SK-N-SH treated with all-trans-retinoic acid at 6 μM for 48 hours (cell line): ENCODE data around the gene LMTK2.

Experiments
- ATAC-seq: fragments of 200-7000 bp; cut with Tn5 transposase; 3 replicates; pipeline ENCODE4 v1.9.1; 2020; ENCODE audit warnings: mild to moderate bottlenecking, moderate library complexity
- ARNTL ChIP-seq: fragments of 450-650 bp; formaldehyde crosslinking; IDR thresholded peaks from 2 replicates; pipeline ENCODE4 v1.5.0; 2020; ENCODE audit warnings: low read depth, mild to moderate bottlenecking, moderate library complexity, borderline replicate concordance
- BACH2 ChIP-seq: fragments of 250-450 bp; sonication (Bioruptor Pico); IDR thresholded peaks from 2 replicates; pipeline ENCODE4 v1.9.0; 2021; ENCODE audit warnings: mild to moderate bottlenecking, borderline replicate concordance
- CREB5 ChIP-seq: fragments of 250-450 bp; sonication (Bioruptor Pico); IDR thresholded peaks from 2 replicates; pipeline ENCODE4 v1.5.1; 2020; ENCODE audit warnings: low read depth, mild to moderate bottlenecking, moderate library complexity
- CSDC2 ChIP-seq: fragments of 250-450 bp; sonication (Bioruptor Pico); IDR thresholded peaks from 2 replicates; pipeline ENCODE4 v1.5.0; 2020; ENCODE audit warnings: mild to moderate bottlenecking, moderate library complexity
- CSRNP3 ChIP-seq: fragments of 250-450 bp; sonication (Bioruptor Pico); IDR thresholded peaks from 2 replicates; pipeline ENCODE4 v1.5.1; 2021; ENCODE audit warnings: mild to moderate bottlenecking, moderate library complexity
- ESRRG ChIP-seq: fragments of 250-450 bp; sonication (Bioruptor Pico); IDR thresholded peaks from 2 replicates; pipeline ENCODE4 v1.6.1; 2021; ENCODE audit warnings: mild to moderate bottlenecking
- GLIS3 ChIP-seq: fragments of 250-450 bp; sonication (Bioruptor Pico); IDR thresholded peaks from 2 replicates; pipeline ENCODE4 v1.5.0; 2020; ENCODE audit warnings: mild to moderate bottlenecking, moderate library complexity
- ISL1 ChIP-seq: fragments of 250-450 bp; sonication (Bioruptor Pico); IDR thresholded peaks from 2 replicates; pipeline ENCODE4 v2.1.2; 2022; ENCODE audit warnings: mild to moderate bottlenecking, moderate library complexity
- OSR1 ChIP-seq: fragments of 250-450 bp; sonication (Bioruptor Pico); IDR thresholded peaks from 2 replicates; pipeline ENCODE4 v1.8.0; 2022; ENCODE audit warnings: moderate library complexity, mild to moderate bottlenecking, inconsistent platforms
- POU6F1 ChIP-seq: fragments of 250-450 bp; sonication (Bioruptor Pico); IDR thresholded peaks from 2 replicates; pipeline ENCODE4 v1.8.0; 2021; ENCODE audit warnings: low read depth, mild to moderate bottlenecking, moderate library complexity, borderline replicate concordance
- RARB ChIP-seq: fragments of 250-450 bp; sonication (Bioruptor Pico); IDR thresholded peaks from 2 replicates; pipeline ENCODE4 v1.8.0; 2021; ENCODE audit warnings: mild to moderate bottlenecking, moderate library complexity
- SNAI2 ChIP-seq: fragments of 250-450 bp; sonication (Bioruptor Pico); IDR thresholded peaks from 2 replicates; pipeline ENCODE4 v1.5.0; 2020; ENCODE audit warnings: mild to moderate bottlenecking, moderate library complexity
- TCF4 ChIP-seq: fragments of 250-450 bp; sonication (Bioruptor Pico); IDR thresholded peaks from 2 replicates; pipeline ENCODE4 v1.8.0; 2021; ENCODE audit warnings: mild to moderate bottlenecking, moderate library complexity, borderline replicate concordance
- TOX ChIP-seq: fragments of 250-450 bp; sonication (Bioruptor Pico); IDR thresholded peaks from 2 replicates; pipeline ENCODE4 v1.8.0; 2021; ENCODE audit warnings: mild to moderate bottlenecking, moderate library complexity, borderline replicate concordance
- TSHZ2 ChIP-seq: fragments of 250-450 bp; sonication (Bioruptor Pico); IDR thresholded peaks from 2 replicates; pipeline ENCODE4 v1.5.0; 2020; ENCODE audit warnings: mild to moderate bottlenecking, moderate library complexity
- ZC3H10 ChIP-seq: fragments of 250-450 bp; sonication (Bioruptor Pico); IDR thresholded peaks from 2 replicates; pipeline ENCODE4 v1.5.1; 2021; ENCODE audit warnings: mild to moderate bottlenecking, moderate library complexity
- ZFP3 ChIP-seq: fragments of 250-450 bp; sonication (Bioruptor Pico); IDR thresholded peaks from 2 replicates; pipeline ENCODE4 v1.5.0; 2020; ENCODE audit warnings: mild to moderate bottlenecking, moderate library complexity
- ZFP30 ChIP-seq: fragments of 450-650 bp; formaldehyde crosslinking; IDR thresholded peaks from 2 replicates; pipeline ENCODE4 v1.5.0; 2022; ENCODE audit warnings: mild to moderate bottlenecking, moderate library complexity
- ZNF565 ChIP-seq: fragments of 450-650 bp; formaldehyde crosslinking; conservative IDR thresholded peaks from 2 replicates; pipeline ENCODE4 v1.5.0; 2020; ENCODE audit warnings: low read depth, mild to moderate bottlenecking, moderate library complexity
- ZNF70 ChIP-seq: fragments of 450-650 bp; formaldehyde crosslinking; IDR thresholded peaks from 2 replicates; pipeline ENCODE4 v1.5.0; 2020; ENCODE audit warnings: mild to moderate bottlenecking, moderate library complexity
- ZNF8 ChIP-seq: fragments of 450-650 bp; formaldehyde crosslinking; IDR thresholded peaks from 2 replicates; pipeline ENCODE4 v1.5.0; 2020; ENCODE audit warnings: mild to moderate bottlenecking, moderate library complexity

The LMTK2 gene

GRCh38 chr7:98250789-98251188, 144.1 kb downstream of the LMTK2 start:
- no peak for ATAC-seq
- TF ChIP-seq BACH2 (CRISPR knock-in tag) (no peak), SNAI2 (no peak), OSR1 (CRISPR knock-in tag) (no peak), ZFP3 (CRISPR knock-in tag) (no peak), TCF4 (CRISPR knock-in tag) (no peak), CSRNP3 (CRISPR knock-in tag) (no peak), ISL1 (CRISPR knock-in tag) (no peak), ZFP30 (CRISPR knock-in tag) (no peak), ZNF8 (no peak), GLIS3 (CRISPR knock-in tag) (no peak), ZNF70 (no peak), CREB5 (CRISPR knock-in tag) (no peak), ZC3H10 (CRISPR knock-in tag) (no peak), ZNF565 (CRISPR knock-in tag) (no peak), RARB (no peak), ESRRG (CRISPR knock-in tag) (no peak), ARNTL (CRISPR knock-in tag) (no peak), TOX (CRISPR knock-in tag) (no peak), POU6F1 (CRISPR knock-in tag) (no peak)
- TF ChIP-seq, all 23 proteins: peak for 0

DNA sequence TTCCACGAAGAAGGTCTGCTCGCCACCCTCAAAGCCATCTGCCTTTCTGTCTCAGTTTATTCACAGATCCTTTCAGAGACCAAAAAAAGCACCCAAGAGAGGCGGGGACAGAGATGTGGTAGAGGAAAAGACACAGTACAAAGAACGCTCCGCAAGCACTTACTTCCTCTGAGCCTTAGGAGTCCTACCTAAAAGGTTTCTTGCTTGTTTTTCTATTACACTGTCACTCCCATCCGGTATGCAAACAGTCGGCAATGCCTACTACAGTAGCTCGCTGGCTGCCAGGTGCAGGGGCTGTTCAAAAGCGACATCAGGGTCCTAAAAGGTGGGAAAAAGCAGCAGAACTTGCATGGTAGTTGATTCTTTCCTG, 144.6 kb downstream of the LMTK2 start:
- ATAC-seq, result no peak
- TF ChIP-seq ZFP3 (CRISPR knock-in tag), result no peak
- TF ChIP-seq ZNF8, result no peak
- no peak for TF ChIP-seq ZNF565 (CRISPR knock-in tag)
- no peak for TF ChIP-seq ZFP30 (CRISPR knock-in tag)
- no peak for TF ChIP-seq TSHZ2
- TF ChIP-seq RARB, result no peak
- no peak for TF ChIP-seq ZNF70
- no peak for TF ChIP-seq GLIS3 (CRISPR knock-in tag)
- TF ChIP-seq CREB5 (CRISPR knock-in tag), result no peak
- no peak for TF ChIP-seq BACH2 (CRISPR knock-in tag)
- TF ChIP-seq ISL1 (CRISPR knock-in tag), result no peak
- TF ChIP-seq CSDC2 (CRISPR knock-in tag), result no peak
- no peak for TF ChIP-seq OSR1 (CRISPR knock-in tag)
- no peak for TF ChIP-seq POU6F1 (CRISPR knock-in tag)
